Measurements from ENCODE around the gene TLE1. TPM values are rescaled to one million over a fixed set of nuclear protein-coding genes. Genes with fewer than 3 reads are reported as not detected.

The TLE1 gene
- polyA plus RNA-seq, 3 donors = 0.46 to 2.5 (median 1.2) TPM

GRCh38 chr9:81549500-81550206 is 139.7 kb downstream of the TLE1 start:
- no peaks in the 10 kb centered on the region for H3K36me3 ChIP-seq (replicated peaks in 1 of 2; ENCODE audit: control insufficient read depth in 1 of 2, insufficient read depth in 2 of 2, low read length in 2 of 2)
- Mint-ChIP-seq H3K27ac (no peak overlapping the region), H3K36me3 (no peaks in the 10 kb centered on the region), H3K4me3 (no peak overlapping the region), H3K27me3 (ENCODE audit: low read depth in 3 of 3) (peaks cover 1 to 7% (median 2%) of the 10 kb centered on the region in 3 donors), H3K9me3 (no peaks in the 10 kb centered on the region), H3K4me1 (no peaks in the 10 kb centered on the region)
- H3K4me2 ChIP-seq (replicated peaks; ENCODE audit: extremely low read depth, low read length, poor library complexity, severe bottlenecking) = no peak overlapping the region
- H3K9ac ChIP-seq (ENCODE audit: insufficient read depth, low read length, poor library complexity, severe bottlenecking) = no peak overlapping the region
- TF ChIP-seq CTCF (IDR thresholded peaks at IDR 0.05) = no peak
- no peak overlapping the region for H2AFZ ChIP-seq (ENCODE audit: insufficient read depth, low read depth, low read length, poor library complexity, severe bottlenecking)
- 94% methylated on average over 3 of the region's 6 CpGs for WGBS (ENCODE audit: insufficient coverage)
- no peaks in the 10 kb centered on the region for H3K9me3 ChIP-seq (replicated peaks in 1 of 2; ENCODE audit: control insufficient read depth in 1 of 2, insufficient read depth in 1 of 2, low read length in 2 of 2)
- H3K79me2 ChIP-seq (ENCODE audit: insufficient read depth, low read length) = no peaks in the 10 kb centered on the region
- no peaks in the 10 kb centered on the region for H3K4me1 ChIP-seq (ENCODE audit: control insufficient read depth in 1 of 2, insufficient read depth in 2 of 2, low read length in 2 of 2)
- intact Hi-C loops (cut with micrococcal nuclease) = no loop called here
- H3K27me3 ChIP-seq (ENCODE audit: control insufficient read depth in 2 of 2, insufficient read depth in 2 of 2, low read length in 2 of 2) = no peaks in the 10 kb centered on the region
- no peak for DNase-seq
- H3K27ac ChIP-seq (ENCODE audit: low read depth in 1 of 2, low read length in 2 of 2) = no peak overlapping the region
- H3K4me3 ChIP-seq (replicated peaks in 1 of 3; ENCODE audit: low read depth in 2 of 3, low read length in 3 of 3) = no peak overlapping the region
- H4K20me1 ChIP-seq (ENCODE audit: insufficient read depth, low read length) = no peaks in the 10 kb centered on the region

DNA sequence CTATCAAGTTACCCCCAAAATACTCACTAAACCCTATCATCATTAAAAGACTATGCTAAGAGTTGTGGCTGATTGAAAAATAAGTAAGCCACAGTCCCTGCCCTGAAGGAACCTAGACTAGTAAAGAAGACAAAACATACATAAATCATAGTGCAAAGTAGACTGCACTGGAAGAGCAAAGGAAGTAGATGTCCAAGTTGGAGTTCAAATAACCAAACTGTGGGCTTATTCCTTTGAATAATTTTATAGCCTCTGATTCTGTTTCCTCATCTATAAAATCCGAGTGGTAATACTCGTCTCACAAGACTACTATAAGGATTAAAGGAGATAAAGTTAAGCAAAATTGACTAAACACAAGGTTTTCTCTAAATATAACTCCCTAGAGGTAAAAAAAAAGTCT is 140.4 kb downstream of the TLE1 start:
- no CpG with 5 or more reads among the region's 2 CpGs for WGBS (ENCODE audit: insufficient coverage)
- H3K27me3 Mint-ChIP-seq (ENCODE audit: low read depth in 3 of 3) = peaks cover 1 to 7% (median 2%) of the 10 kb centered on the region in 3 donors
- H3K27me3 ChIP-seq (ENCODE audit: control insufficient read depth in 2 of 2, insufficient read depth in 2 of 2, low read length in 2 of 2) = no peaks in the 10 kb centered on the region
- H3K36me3 Mint-ChIP-seq = no peaks in the 10 kb centered on the region
- H3K27ac Mint-ChIP-seq = no peak overlapping the region
- H3K4me2 ChIP-seq (replicated peaks; ENCODE audit: extremely low read depth, low read length, poor library complexity, severe bottlenecking) = no peak overlapping the region
- H3K9me3 ChIP-seq (replicated peaks in 1 of 2; ENCODE audit: control insufficient read depth in 1 of 2, insufficient read depth in 1 of 2, low read length in 2 of 2) = no peaks in the 10 kb centered on the region
- no peak for DNase-seq
- H3K4me1 ChIP-seq (ENCODE audit: control insufficient read depth in 1 of 2, insufficient read depth in 2 of 2, low read length in 2 of 2) = no peaks in the 10 kb centered on the region
- H3K27ac ChIP-seq (ENCODE audit: low read depth in 1 of 2, low read length in 2 of 2) = no peak overlapping the region
- no peak overlapping the region for H2AFZ ChIP-seq (ENCODE audit: insufficient read depth, low read depth, low read length, poor library complexity, severe bottlenecking)
- H3K4me3 ChIP-seq (replicated peaks in 1 of 3; ENCODE audit: low read depth in 2 of 3, low read length in 3 of 3) = no peak overlapping the region
- intact Hi-C loops (cut with micrococcal nuclease) = no loop called here
- no peaks in the 10 kb centered on the region for H4K20me1 ChIP-seq (ENCODE audit: insufficient read depth, low read length)
- H3K9ac ChIP-seq (ENCODE audit: insufficient read depth, low read length, poor library complexity, severe bottlenecking) = no peak overlapping the region
- no peaks in the 10 kb centered on the region for H3K79me2 ChIP-seq (ENCODE audit: insufficient read depth, low read length)
- H3K36me3 ChIP-seq (replicated peaks in 1 of 2; ENCODE audit: control insufficient read depth in 1 of 2, insufficient read depth in 2 of 2, low read length in 2 of 2) = no peaks in the 10 kb centered on the region
- H3K4me3 Mint-ChIP-seq = no peak overlapping the region
- TF ChIP-seq CTCF (IDR thresholded peaks at IDR 0.05) = no peak
- H3K9me3 Mint-ChIP-seq = no peaks in the 10 kb centered on the region
- no peaks in the 10 kb centered on the region for H3K4me1 Mint-ChIP-seq
